Panc1 (cell line): Measurements from ENCODE around the gene TMEM100. TPM values are rescaled to one million over a fixed set of nuclear protein-coding genes. Genes with fewer than 3 reads are reported as not detected.

Experiments used
- ATAC-seq: fragments of 200-7000 bp; cut with Tn5 transposase; 2 replicates; pipeline ENCODE4 v1.9.1; 2020; ENCODE audit warnings: mild to moderate bottlenecking, moderate library complexity
- BruUV-seq: library from RNA; stranded (reverse); fragments of 400-500 nt; replicated peaks from 2 replicates; lab custom pipeline; 2021; lab: Mats Ljungman, UMichigan
- CTCF ChIA-PET: fragments of 300-600 bp; sonication (Branson Sonifier 250); formaldehyde crosslinking; loops from one replicate; lab custom pipeline; 2022; ENCODE audit warnings: antibody characterized with exemption; lab: Charles Lee
- POLR2A ChIA-PET: fragments of 300-600 bp; sonication (Branson Sonifier 250); formaldehyde crosslinking; loops from one replicate; lab custom pipeline; 2022; ENCODE audit warnings: antibody characterized with exemption; lab: Charles Lee
- DNase-seq: peaks from one replicate; pipeline ENCODE4 v3.0.0-alpha.2; 2010; ENCODE audit warnings: low read depth, low spot score
- H3K27ac ChIP-seq: 2 replicates; pipeline ENCODE4 v1.5.1; 2011; ENCODE audit warnings: mild to moderate bottlenecking, low read length, inconsistent platforms
- H3K27me3 ChIP-seq: fragments of 200-500 bp; sonication (Bioruptor generic); 2 replicates; pipeline ENCODE4 v1.6.0; 2014; ENCODE audit warnings: low read length, inconsistent platforms; ENCODE audit not compliant: control insufficient read depth, insufficient read depth
- H3K36me3 ChIP-seq: fragments of 200-500 bp; sonication (Bioruptor generic); 2 replicates; pipeline ENCODE4 v1.5.1; 2014; ENCODE audit warnings: inconsistent platforms, mild to moderate bottlenecking, low read length, moderate library complexity; ENCODE audit not compliant: control insufficient read depth, insufficient read depth
- H3K4me1 ChIP-seq: 2 replicates; pipeline ENCODE4 v1.5.1; 2011; ENCODE audit warnings: inconsistent platforms, mild to moderate bottlenecking, low read length, moderate library complexity; ENCODE audit not compliant: control insufficient read depth, insufficient read depth
- H3K4me3 ChIP-seq, 2 experiments: 2 replicates each; pipeline ENCODE4 v1.5.1; 2011 to 2012; ENCODE audit warnings: low read depth in 2 of 2, low read length in 2 of 2, mild to moderate bottlenecking in 2 of 2, inconsistent platforms in 1 of 2, moderate library complexity in 1 of 2
- H3K9me3 ChIP-seq: fragments of 200-500 bp; sonication (Bioruptor generic); 2 replicates; pipeline ENCODE4 v1.5.1; 2014; ENCODE audit warnings: low read depth, mild to moderate bottlenecking, inconsistent platforms, low read length, moderate library complexity; ENCODE audit not compliant: control insufficient read depth, insufficient read depth
- CTCF ChIP-seq: fragments of 450-650 bp; IDR thresholded peaks from 2 replicates; pipeline ENCODE4 v1.5.1; 2017; ENCODE audit warnings: mild to moderate bottlenecking
- POLR2AphosphoS5 ChIP-seq: IDR thresholded peaks from 2 replicates; pipeline ENCODE4 v1.6.1; 2012; ENCODE audit warnings: mild to moderate bottlenecking, low read depth, low read length, moderate library complexity
- REST ChIP-seq, 2 experiments: IDR thresholded peaks; 2 replicates each; pipeline ENCODE4 v1.6.1; 2011 to 2012; ENCODE audit warnings: low read depth in 2 of 2, control low read depth in 1 of 2, low read length in 1 of 2, mild to moderate bottlenecking in 1 of 2, moderate library complexity in 1 of 2; ENCODE audit not compliant: insufficient read depth in 1 of 2
- SIN3A ChIP-seq: IDR thresholded peaks from 2 replicates; pipeline ENCODE4 v1.6.1; 2012; ENCODE audit warnings: low read depth, mild to moderate bottlenecking, low read length, moderate library complexity, borderline replicate concordance; ENCODE audit not compliant: insufficient read depth
- TCF7L2 ChIP-seq: IDR thresholded peaks from 2 replicates; pipeline ENCODE4 v1.6.1; 2011; ENCODE audit warnings: mild to moderate bottlenecking, low read depth, low read length, inconsistent platforms
- in situ Hi-C: cut with HindIII; loops from 2 replicates; pipeline ENCODE4 v1.10.0; 2016; ENCODE audit warnings: low sequenced_read_pairs, low pct_unique_long_range_greater_than_20kb
- intact Hi-C: fragments of 100-400 bp; cut with micrococcal nuclease; formaldehyde crosslinking; loops from one replicate; pipeline ENCODE4 v1.10.0; 2022; ENCODE audit not compliant: unreplicated experiment
- total RNA-seq: library from RNA; stranded (reverse); gene quantifications from one replicate; pipeline ENCODE4 v1.2.1, GENCODE V29; 2021; ENCODE audit not compliant: unreplicated experiment

TMEM100 gene
- total RNA-seq, 1 experiment from 2014 or later, result 0.10 TPM

- ATAC-seq (no peak), DNase-seq (no peak)
- intact Hi-C loops (no loop called here), in situ Hi-C loops (no loop called here)
- Histone ChIP-seq H3K27me3 (peaks cover 4% of the 10 kb centered on the region; the same call in 1 of the 2 replicates), H3K36me3 (no peaks in the 10 kb centered on the region), H3K4me1 (no peaks in the 10 kb centered on the region), H3K4me3 (no peak overlapping the region), H3K27ac (no peak overlapping the region), H3K9me3 (no peaks in the 10 kb centered on the region)
- CTCF ChIA-PET, result no interaction called here
- no TSS peak for BruUV-seq
- POLR2A ChIA-PET, result no interaction called here
- TF ChIP-seq TCF7L2 (no peak), SIN3A (no peak), REST (IDR thresholded peaks at IDR 0.05; ENCODE audit: insufficient read depth in 1 of 2, low read depth in 2 of 2, low read length in 1 of 2) (no peak), POLR2AphosphoS5 (no peak)
These were observed 5.7 kb upstream of the TMEM100 start for GRCh38 chr17:55728361-55728760.

- ChIA-PET POLR2A (no interaction called here), CTCF (no interaction called here)
- no peaks in the 10 kb centered on the region for H3K9me3 ChIP-seq
- in situ Hi-C loops, result no loop called here
- ATAC-seq (no peak), DNase-seq (no peak)
- no peak overlapping the region for H3K27ac ChIP-seq
- H3K4me3 ChIP-seq, result no peak overlapping the region
- H3K36me3 ChIP-seq, result no peaks in the 10 kb centered on the region
- H3K27me3 ChIP-seq, result peaks cover 6% of the 10 kb centered on the region; the same call in 1 of the 2 replicates
- intact Hi-C loops, result no loop called here
- BruUV-seq, result no TSS peak
- no peak for TF ChIP-seq REST (IDR thresholded peaks at IDR 0.05; ENCODE audit: insufficient read depth in 1 of 2, low read depth in 2 of 2, low read length in 1 of 2)
- H3K4me1 ChIP-seq, result 0 out of 2 replicates have a peak, but pooled peaks cover 4% of the 10 kb centered on the region
These were observed 5.3 kb upstream of the TMEM100 start for GRCh38 chr17:55727920-55728319.

GRCh38 chr17:55727275-55727674 is 4.6 kb upstream of the TMEM100 start:
- Histone ChIP-seq H3K4me3 (no peak overlapping the region), H3K36me3 (no peaks in the 10 kb centered on the region), H3K4me1 (0 out of 2 replicates have a peak, but pooled peaks cover 5% of the 10 kb centered on the region), H3K9me3 (no peaks in the 10 kb centered on the region), H3K27ac (no peak overlapping the region), H3K27me3 (peaks cover 11% of the 10 kb centered on the region)
- in situ Hi-C loops, result no loop called here
- BruUV-seq, result no TSS peak
- ChIA-PET CTCF (no interaction called here), POLR2A (no interaction called here)
- TF ChIP-seq TCF7L2, result no peak
- no peak for TF ChIP-seq REST (IDR thresholded peaks at IDR 0.05; ENCODE audit: insufficient read depth in 1 of 2, low read depth in 2 of 2, low read length in 1 of 2)
- TF ChIP-seq POLR2AphosphoS5, result no peak
- no peak for TF ChIP-seq SIN3A
- no peak for TF ChIP-seq CTCF
- DNase-seq (no peak), ATAC-seq (no peak)
- intact Hi-C loops, result no loop called here
